ENCODE data around the gene SMAD3.

GRCh38 chr15:67225336-67225735, 159.9 kb downstream of the SMAD3 start:
- TF ChIP-seq SUZ12 (IDR thresholded peaks at IDR 0.05; ENCODE audit: extremely low read depth, insufficient read depth, insufficient read length) = no peak
- TF ChIP-seq ZNF274 (IDR thresholded peaks at IDR 0.05; ENCODE audit: low read depth, low read length) = no peak
